ENCODE results near the gene PLEKHA1.

Gene PLEKHA1

DNA sequence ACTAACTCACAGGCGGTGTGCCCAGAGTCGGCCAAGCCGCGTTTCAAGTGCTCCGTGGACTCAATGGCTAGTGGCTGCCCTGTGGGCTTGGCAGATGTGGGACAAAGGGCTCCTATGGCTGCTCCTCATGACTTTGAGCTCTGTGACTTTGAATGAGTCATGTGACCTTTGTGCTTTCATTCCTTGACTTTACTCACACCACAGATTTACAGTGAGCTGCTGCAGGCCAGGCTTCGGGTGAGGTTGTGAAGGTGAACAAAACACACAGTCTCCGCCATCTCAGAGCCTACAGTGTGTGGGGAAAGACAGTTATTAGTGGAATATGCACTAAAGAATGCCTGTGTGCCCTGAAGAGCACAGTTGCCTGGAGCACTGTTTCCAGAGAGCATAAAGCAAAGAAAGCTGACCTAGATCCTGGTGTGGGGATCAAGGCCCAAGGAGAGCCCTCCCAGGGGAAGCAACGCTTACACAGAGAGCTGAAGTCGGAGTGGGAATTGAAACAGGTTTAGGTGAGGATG is 29.7 kb upstream of the PLEKHA1 start:
- DNase-seq (ENCODE audit: low read depth): no peak
- H3K4me3 ChIP-seq (ENCODE audit: low read depth, low read length): no peak overlapping the region
- TF ChIP-seq POLR2A (IDR thresholded peaks at IDR 0.05; ENCODE audit: extremely low read depth, insufficient read length) (no peak), MYC (IDR thresholded peaks at IDR 0.05; ENCODE audit: low read depth, low read length) (no peak)
- TF ChIP-seq, protein P1, sequence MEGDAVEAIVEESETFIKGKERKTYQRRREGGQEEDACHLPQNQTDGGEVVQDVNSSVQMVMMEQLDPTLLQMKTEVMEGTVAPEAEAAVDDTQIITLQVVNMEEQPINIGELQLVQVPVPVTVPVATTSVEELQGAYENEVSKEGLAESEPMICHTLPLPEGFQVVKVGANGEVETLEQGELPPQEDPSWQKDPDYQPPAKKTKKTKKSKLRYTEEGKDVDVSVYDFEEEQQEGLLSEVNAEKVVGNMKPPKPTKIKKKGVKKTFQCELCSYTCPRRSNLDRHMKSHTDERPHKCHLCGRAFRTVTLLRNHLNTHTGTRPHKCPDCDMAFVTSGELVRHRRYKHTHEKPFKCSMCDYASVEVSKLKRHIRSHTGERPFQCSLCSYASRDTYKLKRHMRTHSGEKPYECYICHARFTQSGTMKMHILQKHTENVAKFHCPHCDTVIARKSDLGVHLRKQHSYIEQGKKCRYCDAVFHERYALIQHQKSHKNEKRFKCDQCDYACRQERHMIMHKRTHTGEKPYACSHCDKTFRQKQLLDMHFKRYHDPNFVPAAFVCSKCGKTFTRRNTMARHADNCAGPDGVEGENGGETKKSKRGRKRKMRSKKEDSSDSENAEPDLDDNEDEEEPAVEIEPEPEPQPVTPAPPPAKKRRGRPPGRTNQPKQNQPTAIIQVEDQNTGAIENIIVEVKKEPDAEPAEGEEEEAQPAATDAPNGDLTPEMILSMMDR (IDR thresholded peaks at IDR 0.05; ENCODE audit: low read depth, low read length): no peak
- TF ChIP-seq, protein P2, sequence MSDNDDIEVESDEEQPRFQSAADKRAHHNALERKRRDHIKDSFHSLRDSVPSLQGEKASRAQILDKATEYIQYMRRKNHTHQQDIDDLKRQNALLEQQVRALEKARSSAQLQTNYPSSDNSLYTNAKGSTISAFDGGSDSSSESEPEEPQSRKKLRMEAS (IDR thresholded peaks at IDR 0.05; ENCODE audit: low read depth, low read length): no peak

DNA sequence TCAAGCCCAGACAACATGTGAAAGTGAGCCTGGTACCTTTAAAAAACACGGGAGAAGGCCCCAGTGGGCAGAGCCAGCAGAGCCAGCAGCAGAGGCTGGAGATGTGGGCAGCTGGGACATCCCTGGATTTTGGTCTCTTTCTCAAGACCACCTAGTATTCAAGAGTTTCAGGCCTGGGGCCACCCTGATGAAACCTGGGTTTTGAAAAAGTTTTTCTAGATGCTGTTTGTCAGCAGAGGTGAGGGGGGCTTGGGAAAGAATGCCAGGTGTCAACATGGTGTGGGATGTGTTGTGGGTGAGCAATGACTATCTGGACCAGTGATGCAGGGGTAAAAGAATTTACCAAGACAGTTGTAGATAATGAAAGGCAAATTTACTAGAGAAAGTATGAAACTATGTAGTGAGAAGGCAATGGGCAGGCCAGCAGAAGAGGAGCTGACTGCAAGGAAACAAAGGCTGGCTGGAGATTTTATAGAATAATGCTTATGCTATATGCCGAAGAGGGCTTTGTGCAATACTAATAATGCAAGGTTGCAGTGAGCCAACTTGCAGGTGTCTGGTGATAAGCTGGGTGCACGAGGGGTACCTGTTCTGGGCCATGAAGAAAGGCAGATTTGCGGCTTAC is 28.1 kb upstream of the PLEKHA1 start:
- no peak for DNase-seq (ENCODE audit: low read depth)
- H3K4me3 ChIP-seq (ENCODE audit: low read depth, low read length): no peak overlapping the region
- no peak for TF ChIP-seq POLR2A (IDR thresholded peaks at IDR 0.05; ENCODE audit: extremely low read depth, insufficient read length)

DNA sequence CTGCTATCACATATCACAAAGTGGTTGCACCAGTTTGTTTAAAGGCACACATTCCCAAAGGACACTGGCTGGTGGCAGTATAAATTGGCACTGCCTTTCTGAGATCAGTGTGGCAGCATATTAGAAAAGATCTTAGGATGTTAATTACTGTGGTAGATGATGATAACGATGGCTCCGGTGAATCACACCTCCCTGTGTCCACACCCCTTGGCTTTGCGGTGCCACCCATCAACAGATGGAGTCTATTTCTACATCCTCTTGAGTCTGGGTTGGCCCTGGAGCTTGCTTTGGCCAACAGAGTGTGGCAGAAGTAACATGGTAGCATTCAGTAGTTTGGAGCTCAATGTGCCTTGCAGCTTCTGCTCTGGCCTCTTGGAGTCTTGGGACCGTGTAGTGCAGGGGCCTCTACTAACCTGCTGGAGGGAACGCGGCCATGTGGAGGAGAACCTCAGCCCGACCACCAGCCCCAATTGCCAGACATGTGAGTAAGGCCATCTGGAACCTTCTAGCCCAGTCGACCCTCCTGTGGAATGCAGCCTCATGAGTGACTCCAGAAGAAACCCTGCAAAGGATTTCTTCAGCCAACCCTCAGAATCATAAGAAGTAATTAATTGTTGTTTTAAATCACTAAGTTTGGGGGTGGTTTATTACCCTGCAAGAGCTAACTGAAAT is 27.2 kb upstream of the PLEKHA1 start:
- DNase-seq (ENCODE audit: low read depth): no peak

DNA sequence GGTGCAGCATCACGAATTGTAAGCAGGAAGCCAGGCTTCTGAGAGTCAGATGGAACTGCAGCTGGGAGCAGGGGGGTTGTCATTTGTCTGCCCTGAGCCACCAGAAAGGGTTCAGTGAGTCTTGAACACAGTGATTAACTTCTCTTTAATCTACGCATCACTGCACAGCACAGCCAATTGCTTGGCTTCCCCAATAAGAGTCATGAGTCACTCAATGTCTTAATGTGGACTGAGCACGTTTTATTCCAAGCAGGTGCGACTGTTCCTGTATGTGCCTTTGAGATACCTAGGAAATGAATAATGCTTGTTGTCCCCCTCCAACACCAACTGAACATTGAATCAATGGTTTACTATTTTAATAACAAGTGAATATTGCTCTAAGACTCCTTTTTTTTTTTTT is 26.0 kb upstream of the PLEKHA1 start:
- TF ChIP-seq MYC (IDR thresholded peaks at IDR 0.05; ENCODE audit: low read depth, low read length): no peak
- TF ChIP-seq, protein P1 (IDR thresholded peaks at IDR 0.05; ENCODE audit: low read depth, low read length): no peak
- no peak for TF ChIP-seq POLR2A (IDR thresholded peaks at IDR 0.05; ENCODE audit: extremely low read depth, insufficient read length)
- TF ChIP-seq, protein P2 (IDR thresholded peaks at IDR 0.05; ENCODE audit: low read depth, low read length): no peak
- H3K4me3 ChIP-seq (ENCODE audit: low read depth, low read length): no peak overlapping the region
- no peak for DNase-seq (ENCODE audit: low read depth)

More for the DNA sequence above, 27.2 kb upstream of the PLEKHA1 start:
- no peak overlapping the region for H3K4me3 ChIP-seq (ENCODE audit: low read depth, low read length)
- TF ChIP-seq, protein P2 (IDR thresholded peaks at IDR 0.05; ENCODE audit: low read depth, low read length): no peak
- TF ChIP-seq, protein P1 (IDR thresholded peaks at IDR 0.05; ENCODE audit: low read depth, low read length): no peak
- TF ChIP-seq POLR2A (IDR thresholded peaks at IDR 0.05; ENCODE audit: extremely low read depth, insufficient read length) (no peak), MYC (IDR thresholded peaks at IDR 0.05; ENCODE audit: low read depth, low read length) (no peak)

DNA sequence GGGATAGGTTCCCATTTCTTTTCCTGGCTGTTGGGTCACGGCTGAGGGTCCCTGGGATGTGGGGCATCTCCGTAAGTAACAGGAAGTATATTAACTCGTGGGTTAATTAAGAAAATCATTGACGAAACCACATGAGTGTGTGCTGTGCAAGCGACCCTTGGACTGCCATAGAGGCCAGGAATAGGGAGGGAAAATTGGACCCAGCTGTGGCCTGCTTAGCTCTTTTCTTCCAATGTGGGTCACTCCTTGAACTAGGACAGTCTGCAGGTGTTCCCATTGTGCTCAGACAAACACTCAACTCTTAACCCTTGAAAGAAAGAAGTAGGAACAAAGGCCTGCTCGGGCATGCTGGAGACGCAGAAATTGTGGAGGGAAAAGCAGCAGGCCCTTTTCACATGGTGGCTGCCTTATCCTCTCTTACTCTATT is 25.6 kb upstream of the PLEKHA1 start:
- no peak for DNase-seq (ENCODE audit: low read depth)
- TF ChIP-seq, protein P1 (IDR thresholded peaks at IDR 0.05; ENCODE audit: low read depth, low read length): no peak
- no peak for TF ChIP-seq MYC (IDR thresholded peaks at IDR 0.05; ENCODE audit: low read depth, low read length)
- no peak overlapping the region for H3K4me3 ChIP-seq (ENCODE audit: low read depth, low read length)

DNA sequence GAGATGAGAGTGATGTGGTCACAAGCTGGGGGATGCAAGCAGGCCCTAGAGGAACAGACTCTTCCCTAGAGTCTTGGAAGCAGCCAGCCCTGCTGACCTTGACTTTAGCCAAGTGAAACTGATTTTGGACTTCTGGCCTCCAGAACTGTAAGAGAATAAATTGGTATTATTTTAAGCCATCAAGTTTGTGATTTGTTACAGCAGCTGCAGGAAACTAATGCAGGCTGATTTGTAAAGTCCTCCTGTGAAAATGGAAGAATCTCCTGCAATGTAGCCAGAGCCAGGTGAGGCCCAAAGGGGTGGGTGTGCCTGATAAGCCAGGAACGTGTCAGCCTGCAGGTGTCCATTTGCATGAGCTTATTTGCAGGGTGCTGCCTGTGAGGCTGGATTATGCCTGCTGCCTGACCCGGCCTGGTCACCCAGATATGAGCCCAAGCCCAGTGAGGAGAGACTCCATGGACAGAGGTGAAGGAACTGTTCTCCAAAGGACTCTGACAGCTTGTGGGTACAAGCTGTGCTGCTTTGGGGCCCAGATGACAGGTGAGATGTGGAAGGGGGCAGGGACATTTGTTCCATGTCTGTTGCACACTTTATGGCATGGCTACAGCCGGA is 24.6 kb upstream of the PLEKHA1 start:
- H3K4me3 ChIP-seq (ENCODE audit: low read depth, low read length): no peak overlapping the region
- no peak for DNase-seq (ENCODE audit: low read depth)
- TF ChIP-seq MYC (IDR thresholded peaks at IDR 0.05; ENCODE audit: low read depth, low read length): no peak
- no peak for TF ChIP-seq POLR2A (IDR thresholded peaks at IDR 0.05; ENCODE audit: extremely low read depth, insufficient read length)

All from NB4 (cell line).